Stomach (tissue), 9 donors: ENCODE data around the gene CDKN1C. TPM values are rescaled to one million over a fixed set of nuclear protein-coding genes. Genes with fewer than 3 reads are reported as not detected.

Source experiments
- DNase-seq, 2 donors: peaks; one replicate each; pipeline versions ENCODE4 v3.0.0 to v3.0.0-alpha.2; 2013 to 2019
- H3K27ac ChIP-seq, 5 donors: fragments of 200-600 bp in 4 of 5; sonication (generic) in 4 of 5; one replicate each; pipeline ENCODE4 v1.5.1; 2013 to 2019; ENCODE audit warnings: mild to moderate bottlenecking in 1 of 5, moderate library complexity in 1 of 5
- H3K27me3 ChIP-seq, 3 donors: fragments of 200-600 bp; sonication (generic); one replicate each; pipeline ENCODE4 v1.5.1; 2017 to 2019; ENCODE audit warnings: mixed run types in 1 of 3
- H3K36me3 ChIP-seq, 4 donors: fragments of 200-600 bp; sonication (generic); 1 replicate in 3 of 4; 2 replicates in 1 of 4; pipeline ENCODE4 v1.5.1; 2016 to 2019
- H3K4me1 ChIP-seq, 4 donors: fragments of 200-600 bp; sonication (generic); one replicate each; pipeline ENCODE4 v1.5.1; 2016 to 2019
- H3K4me3 ChIP-seq, 4 donors: fragments of 200-600 bp; sonication (generic) in 3 of 4; one replicate each; pipeline ENCODE4 v1.5.1; 2016 to 2019; ENCODE audit warnings: mild to moderate bottlenecking in 1 of 4
- H3K9me3 ChIP-seq, 4 donors: fragments of 200-600 bp; sonication (generic); one replicate each; pipeline ENCODE4 v1.5.1; 2016 to 2019
- EP300 ChIP-seq: sonication (generic); formaldehyde crosslinking; IDR thresholded peaks from one replicate; pipeline ENCODE4 v1.6.1; 2017; ENCODE audit warnings: antibody characterized with exemption
- POLR2A ChIP-seq, 4 donors: fragments of 450-650 bp; IDR thresholded peaks; one replicate each; pipeline ENCODE4 v1.6.1; 2016; ENCODE audit warnings: antibody characterized with exemption in 4 of 4, control low read depth in 2 of 4, mild to moderate bottlenecking in 1 of 4, moderate library complexity in 1 of 4
- POLR2AphosphoS5 ChIP-seq, 3 donors: sonication (generic); formaldehyde crosslinking; IDR thresholded peaks; one replicate each; pipeline ENCODE4 v1.6.1; 2016; ENCODE audit warnings: antibody characterized with exemption in 3 of 3
- WGBS, 5 donors: extraction: QIAGEN DNeasy Blood & Tissue Kit in 3 of 5; methylation state at CpG; one replicate each; pipeline versions ENCODE4 v1.1.5 to v1.1.7; 2013 to 2018; 5-methylcytosine and 5-hydroxymethylcytosine counted together
- intact Hi-C: fragments of 100-400 bp; cut with DNase I; formaldehyde crosslinking; loops from one replicate; pipeline ENCODE4 v1.15.1; 2023; ENCODE audit warnings: low total_unique reads
- polyA plus RNA-seq, 3 donors: library from polyadenylated mRNA; stranded (reverse); fragments of 200-250 nt; gene quantifications; one replicate each; pipeline ENCODE4 v1.2.3, GENCODE V29; 2013
- total RNA-seq, 5 donors: library from RNA; depleted of rRNA; stranded (reverse); fragments of >200 nt; gene quantifications; one replicate each; pipeline versions ENCODE4 v1.1.0 to v1.2.3, GENCODE V29; 2014 to 2016
- TF ChIP-seq, protein P1 (sequence below), 7 experiments: fragments of 450-650 bp in 4 of 7; fragments of 200-600 bp in 3 of 7; sonication (generic) in 3 of 7; IDR thresholded peaks; one replicate each; pipeline ENCODE4 v1.5.1; 2016 to 2019; ENCODE audit warnings: antibody characterized with exemption in 7 of 7, control low read depth in 2 of 7, mild to moderate bottlenecking in 1 of 7
- donor health status: healthy with polysubstance abuse.
- donor health status: Bipolar disorder and iron deficiency.
- donor health status: healthy.

CDKN1C gene
- total and polyA plus RNA-seq, 8 donors: 10.5 to 99.1 (median 42.3) TPM

DNA sequence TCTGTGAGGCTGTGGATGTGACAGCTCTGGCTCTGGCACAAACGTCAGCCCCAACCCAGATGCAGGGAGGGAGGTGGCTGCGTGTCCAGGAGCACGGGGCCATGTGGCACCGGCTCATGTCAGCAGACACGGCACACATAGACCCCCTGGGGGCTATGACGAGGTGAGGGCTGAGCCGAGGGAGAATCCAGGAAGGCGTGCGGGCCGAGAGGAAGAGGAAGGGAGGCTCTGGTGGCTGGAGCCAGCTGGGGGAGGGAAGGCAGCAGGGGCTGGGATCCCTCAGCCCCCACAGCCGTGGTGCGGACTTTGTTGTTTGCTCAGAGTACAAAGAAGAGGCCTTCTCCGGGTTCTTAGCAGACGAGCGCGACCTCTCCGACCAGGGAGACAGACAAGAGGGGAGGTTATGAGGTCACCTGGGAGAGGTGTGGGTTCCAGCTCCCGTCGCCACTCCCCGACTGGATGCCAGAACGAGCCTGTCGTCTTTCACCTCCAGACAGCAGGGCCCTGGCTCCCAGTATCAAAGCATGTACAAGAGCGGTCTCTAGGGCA, 46.1 kb downstream of the CDKN1C start:
- H3K27ac ChIP-seq: no peak overlapping the region
- peak in 1 of 2 donors; percentile 64 for DNase-seq

DNA sequence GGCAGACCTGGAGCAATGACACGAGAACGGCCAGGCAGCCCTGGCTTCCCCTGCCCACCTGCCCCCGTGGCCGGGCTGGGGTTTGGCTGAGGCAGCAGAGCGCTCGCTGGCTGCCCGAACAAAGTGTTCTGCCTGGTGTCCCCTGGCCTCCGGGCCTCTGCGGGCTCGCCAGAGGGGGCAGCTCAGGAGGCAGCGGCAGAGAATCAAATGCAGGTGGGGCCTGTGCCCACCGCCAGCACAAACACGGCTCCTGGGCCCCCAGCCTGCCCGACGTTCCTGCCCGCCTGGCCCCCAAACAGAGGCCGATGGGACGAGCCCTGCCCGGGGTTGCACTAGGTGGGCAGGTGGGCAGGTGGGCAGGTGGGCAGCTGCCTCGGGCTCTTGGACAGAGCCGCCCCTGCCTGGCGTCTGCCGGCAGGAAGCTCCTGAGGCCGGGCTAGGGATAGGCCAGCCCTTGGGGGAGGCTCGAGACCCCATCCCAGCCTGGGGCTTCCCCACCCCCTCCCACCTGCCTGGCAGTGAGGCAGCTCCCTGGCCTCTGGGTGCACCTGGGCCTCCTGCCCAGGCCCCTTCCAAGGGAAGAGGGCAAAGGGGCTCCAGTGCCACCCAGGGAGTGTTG, 46.8 kb downstream of the CDKN1C start:
- peaks cover 16 to 22% (median 19%) of the 10 kb centered on the region in 4 donors for H3K4me1 ChIP-seq
- no peaks in the 10 kb centered on the region for H3K36me3 ChIP-seq
- 80 to 93% (median 91%) methylated on average over 2 to 25 of the region's 25 CpGs for WGBS, 5 donors
- no peaks in the 10 kb centered on the region for H3K9me3 ChIP-seq
- DNase-seq: no peak
- H3K27me3 ChIP-seq: no peaks in the 10 kb centered on the region
- TF ChIP-seq EP300 (no peak), POLR2A (IDR thresholded peaks at IDR 0.05) (no peak), POLR2AphosphoS5 (IDR thresholded peaks at IDR 0.05) (no peak)
- TF ChIP-seq, protein P1, sequence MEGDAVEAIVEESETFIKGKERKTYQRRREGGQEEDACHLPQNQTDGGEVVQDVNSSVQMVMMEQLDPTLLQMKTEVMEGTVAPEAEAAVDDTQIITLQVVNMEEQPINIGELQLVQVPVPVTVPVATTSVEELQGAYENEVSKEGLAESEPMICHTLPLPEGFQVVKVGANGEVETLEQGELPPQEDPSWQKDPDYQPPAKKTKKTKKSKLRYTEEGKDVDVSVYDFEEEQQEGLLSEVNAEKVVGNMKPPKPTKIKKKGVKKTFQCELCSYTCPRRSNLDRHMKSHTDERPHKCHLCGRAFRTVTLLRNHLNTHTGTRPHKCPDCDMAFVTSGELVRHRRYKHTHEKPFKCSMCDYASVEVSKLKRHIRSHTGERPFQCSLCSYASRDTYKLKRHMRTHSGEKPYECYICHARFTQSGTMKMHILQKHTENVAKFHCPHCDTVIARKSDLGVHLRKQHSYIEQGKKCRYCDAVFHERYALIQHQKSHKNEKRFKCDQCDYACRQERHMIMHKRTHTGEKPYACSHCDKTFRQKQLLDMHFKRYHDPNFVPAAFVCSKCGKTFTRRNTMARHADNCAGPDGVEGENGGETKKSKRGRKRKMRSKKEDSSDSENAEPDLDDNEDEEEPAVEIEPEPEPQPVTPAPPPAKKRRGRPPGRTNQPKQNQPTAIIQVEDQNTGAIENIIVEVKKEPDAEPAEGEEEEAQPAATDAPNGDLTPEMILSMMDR (IDR thresholded peaks at IDR 0.05): no peak
- H3K27ac ChIP-seq: no peak overlapping the region
- no peak overlapping the region for H3K4me3 ChIP-seq
- intact Hi-C loops: no loop called here

More for the DNA sequence above, 46.1 kb downstream of the CDKN1C start:
- Histone ChIP-seq H3K4me1 (peaks cover 16 to 22% (median 19%) of the 10 kb centered on the region in 4 donors), H3K4me3 (no peak overlapping the region), H3K27me3 (no peaks in the 10 kb centered on the region), H3K36me3 (no peaks in the 10 kb centered on the region), H3K9me3 (no peaks in the 10 kb centered on the region)
- intact Hi-C loops: no loop called here
- TF ChIP-seq POLR2A (IDR thresholded peaks at IDR 0.05) (no peak), POLR2AphosphoS5 (IDR thresholded peaks at IDR 0.05) (no peak), EP300 (no peak)
- TF ChIP-seq, protein P1 (IDR thresholded peaks at IDR 0.05): no peak
- 79 to 88% (median 85%) methylated on average over 23 of the region's 23 CpGs for WGBS, 5 donors

DNA sequence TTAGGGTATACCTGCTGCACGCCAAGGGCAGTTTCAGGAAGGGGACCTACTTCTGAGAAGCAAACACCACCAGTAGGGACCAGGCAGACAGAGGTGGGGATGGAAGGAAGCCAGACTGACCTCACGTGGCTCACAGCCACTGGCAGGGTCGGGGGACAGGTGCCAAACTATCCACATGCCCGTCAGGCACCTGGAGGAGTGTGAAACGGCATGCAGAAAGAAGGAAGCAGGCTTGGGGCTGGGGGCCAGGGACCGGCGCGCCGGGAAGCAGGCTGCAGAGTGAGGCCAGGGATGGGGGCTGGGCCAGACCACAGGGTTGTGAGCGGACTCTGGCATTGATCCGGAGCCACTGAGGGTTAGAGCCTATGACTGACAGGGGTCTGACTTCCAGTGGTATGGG, 47.5 kb downstream of the CDKN1C start:
- no peaks in the 10 kb centered on the region for H3K36me3 ChIP-seq
- no peak overlapping the region for H3K27ac ChIP-seq
- no peaks in the 10 kb centered on the region for H3K27me3 ChIP-seq
- H3K9me3 ChIP-seq: no peaks in the 10 kb centered on the region
- peak in 1 of 2 donors; percentile 46 for DNase-seq
- peaks cover 16 to 22% (median 19%) of the 10 kb centered on the region in 4 donors for H3K4me1 ChIP-seq
- WGBS, 5 donors: 42 to 62% (median 58%) methylated on average over 11 of the region's 11 CpGs
- intact Hi-C loops: no loop called here
- TF ChIP-seq EP300 (no peak), POLR2A (IDR thresholded peaks at IDR 0.05) (no peak), POLR2AphosphoS5 (IDR thresholded peaks at IDR 0.05) (no peak)
- TF ChIP-seq, protein P1 (IDR thresholded peaks at IDR 0.05): no peak
- no peak overlapping the region for H3K4me3 ChIP-seq

DNA sequence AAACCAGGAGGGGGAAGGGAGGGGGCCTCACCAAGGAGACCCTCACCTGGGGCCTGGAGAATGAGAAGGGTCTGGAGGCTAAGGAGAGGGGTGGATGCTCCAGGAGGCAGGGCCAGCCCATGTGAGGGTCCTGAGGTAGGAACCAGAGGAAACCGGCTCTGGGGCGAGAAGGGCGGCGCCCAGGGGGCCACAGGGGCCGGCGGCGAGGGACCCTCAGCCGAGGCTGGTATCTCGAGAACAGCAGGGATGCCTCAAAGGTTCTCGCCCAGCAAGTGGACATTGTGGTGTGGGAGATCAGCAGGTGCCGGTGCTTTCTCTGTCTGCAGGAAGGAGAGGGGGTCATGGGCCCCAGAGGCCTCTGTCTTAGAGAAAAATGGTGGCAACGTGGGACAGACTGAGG, 47.9 kb downstream of the CDKN1C start:
- Histone ChIP-seq H3K27me3 (no peaks in the 10 kb centered on the region), H3K4me1 (peaks cover 16 to 22% (median 19%) of the 10 kb centered on the region in 4 donors), H3K27ac (no peak overlapping the region), H3K36me3 (no peaks in the 10 kb centered on the region), H3K4me3 (no peak overlapping the region), H3K9me3 (no peaks in the 10 kb centered on the region)
- WGBS, 5 donors: 70 to 81% (median 73%) methylated on average over 12 of the region's 12 CpGs
- no peak for DNase-seq
- intact Hi-C loops: no loop called here
- TF ChIP-seq, protein P1 (IDR thresholded peaks at IDR 0.05): no peak
- TF ChIP-seq POLR2A (IDR thresholded peaks at IDR 0.05) (no peak), EP300 (no peak), POLR2AphosphoS5 (IDR thresholded peaks at IDR 0.05) (no peak)
